IPS-18c (cell line): ENCODE measurements around the gene TOX2.

ENCODE experiments used
- H3K4me3 ChIP-seq: 2 replicates; pipeline ENCODE4 v1.7.0; 2013; ENCODE audit warnings: low read depth, mild to moderate bottlenecking, low read length, moderate library complexity; ENCODE audit not compliant: insufficient read depth
- H3K9me3 ChIP-seq: one replicate; pipeline ENCODE4 v1.6.1; 2013; ENCODE audit warnings: mild to moderate bottlenecking, low read length, moderate library complexity; ENCODE audit not compliant: control insufficient read depth, insufficient read depth

Gene TOX2

DNA sequence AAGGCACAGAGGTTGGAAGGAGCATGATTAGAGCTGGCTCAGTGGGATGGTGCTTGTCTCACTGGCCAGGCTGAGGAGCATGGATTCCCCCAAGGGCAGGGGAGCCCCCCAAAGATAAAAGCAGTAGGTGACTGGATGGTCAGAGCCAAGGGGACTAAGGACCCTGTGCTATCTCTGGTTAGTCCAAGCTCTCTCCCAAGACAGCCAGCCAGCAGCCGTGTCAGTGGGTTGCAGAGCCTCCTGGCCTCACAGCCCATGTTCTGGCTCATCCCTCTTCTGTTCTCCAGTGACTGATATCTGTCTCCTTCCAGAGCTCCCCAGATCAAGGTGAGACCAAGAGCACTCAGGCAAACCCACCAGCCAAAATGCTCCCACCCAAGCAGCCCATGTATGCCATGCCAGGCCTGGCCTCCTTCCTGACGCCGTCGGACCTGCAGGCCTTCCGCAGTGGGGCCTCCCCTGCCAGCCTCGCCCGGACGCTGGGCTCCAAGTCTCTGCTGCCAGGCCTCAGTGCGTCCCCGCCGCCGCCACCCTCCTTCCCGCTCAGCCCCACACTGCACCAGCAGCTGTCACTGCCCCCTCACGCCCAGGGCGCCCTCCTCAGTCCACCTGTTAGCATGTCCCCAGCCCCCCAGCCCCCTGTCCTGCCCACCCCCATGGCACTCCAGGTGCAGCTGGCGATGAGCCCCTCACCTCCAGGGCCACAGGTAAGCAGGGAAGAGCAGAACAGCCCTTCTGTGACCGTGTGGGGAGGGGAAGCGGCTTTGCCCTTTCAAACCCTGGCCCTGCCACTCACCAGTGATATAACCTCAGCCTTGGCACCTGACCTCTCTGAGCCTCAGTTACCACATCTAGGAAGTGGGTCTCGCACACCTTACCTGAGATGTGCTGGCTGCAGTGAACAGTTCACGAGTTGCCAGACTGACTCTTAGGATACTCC, 151.0 kb downstream of the TOX2 start:
- H3K9me3 ChIP-seq: no peaks in the 10 kb centered on the region
- no peak overlapping the region for H3K4me3 ChIP-seq

DNA sequence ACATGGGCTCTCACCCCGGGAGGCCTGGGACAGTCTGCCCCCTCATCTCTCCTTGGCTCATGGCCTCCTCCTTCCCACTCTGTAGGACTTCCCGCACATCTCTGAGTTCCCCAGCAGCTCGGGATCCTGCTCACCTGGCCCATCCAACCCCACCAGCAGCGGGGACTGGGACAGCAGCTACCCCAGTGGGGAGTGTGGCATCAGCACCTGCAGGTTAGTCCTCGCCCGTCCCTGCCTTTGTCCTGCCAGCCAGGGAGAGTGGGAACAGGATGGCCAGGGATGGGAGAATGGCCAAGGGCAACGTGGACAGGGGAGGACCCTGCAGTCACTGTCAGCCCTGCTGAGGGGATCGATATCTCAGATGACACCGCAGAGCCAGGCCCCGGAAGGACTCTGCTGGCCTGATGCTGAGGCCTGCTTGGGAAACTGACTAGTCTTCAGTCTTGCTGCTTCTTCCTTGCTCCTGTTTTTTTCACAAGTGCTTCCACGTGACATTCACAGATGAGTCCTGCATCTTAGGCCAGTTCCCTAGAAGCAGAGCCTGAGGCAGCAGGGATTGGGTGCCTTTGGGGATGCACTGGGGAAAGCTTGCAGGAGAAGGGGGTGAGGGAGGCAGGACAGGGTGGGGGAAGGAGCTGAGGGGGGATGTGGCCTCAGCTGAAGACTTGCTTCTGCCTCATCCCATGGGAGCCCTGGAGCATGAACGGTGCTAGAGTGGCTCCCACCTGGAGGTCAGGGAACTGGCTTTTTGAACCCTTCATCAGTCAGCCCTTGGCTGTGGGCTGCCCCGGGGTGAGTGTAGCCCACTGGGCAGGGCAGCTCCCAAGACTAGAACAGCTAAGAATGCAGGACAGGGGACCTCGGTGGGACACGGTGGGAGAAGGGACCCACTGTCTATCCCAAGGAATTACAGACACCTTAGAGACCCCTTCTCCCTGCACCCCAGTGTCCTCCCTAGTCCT, 152.3 kb downstream of the TOX2 start:
- Histone ChIP-seq H3K9me3 (no peaks in the 10 kb centered on the region), H3K4me3 (no peak overlapping the region)

DNA sequence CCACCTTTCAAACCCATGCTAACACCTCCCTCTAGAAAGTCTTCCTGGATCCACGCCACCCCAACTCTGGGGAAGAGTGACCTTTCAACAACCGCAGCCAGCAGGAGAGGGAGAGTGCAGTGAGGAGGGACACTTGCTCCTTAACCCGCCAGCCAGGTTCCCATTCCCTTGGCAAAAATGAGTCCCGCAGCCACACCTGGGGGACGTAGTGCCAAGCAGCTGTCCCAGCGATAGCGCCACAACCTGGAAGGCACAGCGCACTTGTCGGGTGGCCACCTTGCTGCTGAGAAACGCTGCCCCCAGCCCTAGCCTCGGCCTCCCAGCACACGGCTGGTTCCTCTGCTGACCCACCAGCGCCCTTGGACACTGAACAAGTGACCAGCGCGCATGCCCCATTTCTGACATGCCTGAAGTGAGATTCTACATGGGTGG, 153.0 kb downstream of the TOX2 start:
- Histone ChIP-seq H3K4me3 (no peak overlapping the region), H3K9me3 (no peaks in the 10 kb centered on the region)

DNA sequence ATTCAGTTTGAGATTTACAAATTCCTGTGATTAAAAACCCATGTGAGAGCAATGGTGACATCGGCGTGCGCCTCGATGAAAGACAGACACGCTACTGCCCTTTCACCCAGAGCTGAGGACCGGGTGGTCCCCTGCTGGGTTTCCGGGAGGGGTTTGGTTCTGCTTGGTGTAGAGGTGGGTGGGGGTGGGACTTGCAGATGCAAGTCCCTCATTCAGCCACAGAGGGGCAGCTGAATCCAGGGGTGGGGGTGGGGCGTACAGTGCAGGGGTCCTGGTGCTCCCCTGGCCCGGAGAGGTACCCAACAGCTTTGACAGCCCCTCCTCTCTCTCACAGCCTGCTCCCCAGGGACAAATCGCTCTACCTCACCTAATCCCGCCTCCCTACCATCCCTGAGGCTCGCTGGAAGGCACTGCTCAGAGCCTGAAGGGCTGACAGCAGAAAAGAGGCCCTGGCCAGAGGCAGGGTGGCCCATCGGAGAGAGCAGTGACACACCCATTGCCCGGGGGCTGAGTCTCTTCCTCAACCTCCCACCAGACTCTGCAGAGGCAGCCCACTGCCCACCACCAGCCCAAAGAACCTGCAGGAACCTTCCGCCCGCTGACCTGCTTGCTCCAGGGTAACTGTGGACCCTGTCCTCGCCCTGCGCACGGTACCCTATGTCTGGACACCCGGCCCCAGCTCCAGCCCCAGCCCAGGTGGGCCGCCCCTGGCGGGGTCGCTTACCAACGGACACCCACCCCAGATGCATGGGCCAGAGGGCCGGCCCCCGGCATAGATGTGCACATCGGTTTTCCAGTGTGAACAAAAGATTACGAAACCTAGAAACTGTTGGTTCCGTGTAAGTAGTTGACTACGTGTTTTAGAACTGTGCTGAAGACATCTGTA, 153.9 kb downstream of the TOX2 start:
- Histone ChIP-seq H3K4me3 (no peak overlapping the region), H3K9me3 (no peaks in the 10 kb centered on the region)

DNA sequence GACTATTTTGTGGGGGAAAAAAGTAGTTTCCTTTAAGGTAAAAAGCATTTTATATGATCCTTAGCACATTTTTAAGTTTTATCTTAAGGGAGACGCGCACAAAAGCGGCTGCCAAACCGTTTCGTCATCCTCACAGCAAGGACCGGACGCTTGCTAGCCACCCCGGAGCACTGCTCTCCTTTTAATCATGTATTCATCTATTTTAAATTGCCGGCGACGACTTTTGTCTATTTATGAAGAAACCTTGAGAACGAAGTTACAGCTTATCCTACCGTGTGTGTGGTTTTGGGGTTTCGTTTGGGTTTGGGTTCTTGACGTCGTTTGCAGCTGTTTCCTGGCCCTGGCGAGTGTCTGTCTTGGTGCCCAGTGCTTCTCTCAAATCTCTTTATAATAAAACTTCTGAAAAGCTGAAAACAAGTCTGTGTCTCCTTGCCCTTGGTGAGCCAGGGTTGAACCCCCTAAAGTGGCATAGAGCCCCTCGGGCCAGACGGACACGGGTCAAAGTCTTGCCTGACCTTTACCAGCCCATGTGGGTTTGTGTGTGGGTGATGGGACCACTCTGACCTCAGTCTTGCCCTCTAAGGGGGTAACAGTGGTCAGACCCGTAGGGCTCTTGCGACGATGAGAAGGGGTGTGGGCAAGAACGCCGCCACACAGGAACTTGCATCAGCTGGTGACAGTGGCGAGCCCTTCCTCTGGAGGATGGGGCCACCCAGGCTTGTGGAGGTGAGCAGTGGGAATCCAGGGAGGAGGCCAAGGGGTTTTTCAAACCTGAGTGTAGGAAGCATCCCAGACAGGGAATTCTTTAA, 154.8 kb downstream of the TOX2 start:
- no peak overlapping the region for H3K4me3 ChIP-seq
- no peaks in the 10 kb centered on the region for H3K9me3 ChIP-seq

DNA sequence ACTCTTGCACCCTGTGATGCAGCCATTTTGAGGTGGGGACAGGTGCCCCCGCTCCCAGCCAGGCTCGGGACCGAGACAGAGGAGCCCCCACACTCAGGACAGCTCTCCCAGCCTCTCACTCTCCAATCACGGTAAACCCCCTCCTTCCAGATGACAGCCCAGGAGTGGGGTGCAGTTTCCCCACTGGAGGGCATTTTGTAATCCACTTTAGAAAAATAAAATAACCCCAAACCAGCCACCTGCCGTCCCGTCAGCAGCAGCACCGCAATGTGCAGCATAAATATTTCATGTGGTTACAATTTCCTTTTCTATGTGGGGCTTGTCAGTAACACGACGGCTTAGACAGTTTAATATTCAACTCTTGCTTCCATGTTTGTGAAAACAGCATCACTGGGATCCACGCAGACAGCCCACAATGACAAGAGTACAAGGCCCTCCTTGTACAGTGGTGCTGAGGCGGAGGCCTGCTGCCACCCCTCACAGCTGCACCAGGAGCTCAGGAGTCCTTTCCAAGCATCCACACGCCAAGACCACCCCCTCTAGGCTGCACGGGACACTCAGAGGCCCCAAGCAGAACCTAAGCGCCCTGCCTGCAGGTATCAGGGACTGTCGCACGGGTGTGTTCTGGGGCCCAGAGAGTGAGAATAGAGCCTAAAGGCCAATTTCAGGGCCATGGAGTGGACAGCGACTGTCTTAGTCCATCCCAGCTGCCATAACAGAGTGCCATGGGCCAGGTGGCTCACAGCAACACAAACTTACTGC, 155.7 kb downstream of the TOX2 start:
- no peaks in the 10 kb centered on the region for H3K9me3 ChIP-seq
- no peak overlapping the region for H3K4me3 ChIP-seq

DNA sequence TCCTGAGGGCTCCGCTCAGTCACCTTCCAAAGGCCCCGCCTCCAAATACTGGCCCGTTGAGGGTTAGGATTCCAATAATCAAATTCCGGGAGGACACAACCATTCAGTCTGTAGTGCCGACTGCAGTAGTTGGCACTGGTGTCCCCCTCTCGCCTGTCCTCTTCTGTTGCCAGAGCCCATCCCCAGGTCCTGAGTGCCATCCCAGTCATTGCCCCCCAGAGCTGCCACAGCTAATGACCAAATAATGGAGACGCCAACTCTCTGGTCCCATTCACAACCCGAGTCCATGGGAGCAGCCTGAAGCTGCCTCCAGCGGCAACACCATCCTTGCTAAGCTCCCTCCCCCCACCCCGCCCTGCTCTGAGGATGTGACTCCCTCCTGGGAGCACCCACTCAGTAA, 156.4 kb downstream of the TOX2 start:
- Histone ChIP-seq H3K4me3 (no peak overlapping the region), H3K9me3 (no peaks in the 10 kb centered on the region)

DNA sequence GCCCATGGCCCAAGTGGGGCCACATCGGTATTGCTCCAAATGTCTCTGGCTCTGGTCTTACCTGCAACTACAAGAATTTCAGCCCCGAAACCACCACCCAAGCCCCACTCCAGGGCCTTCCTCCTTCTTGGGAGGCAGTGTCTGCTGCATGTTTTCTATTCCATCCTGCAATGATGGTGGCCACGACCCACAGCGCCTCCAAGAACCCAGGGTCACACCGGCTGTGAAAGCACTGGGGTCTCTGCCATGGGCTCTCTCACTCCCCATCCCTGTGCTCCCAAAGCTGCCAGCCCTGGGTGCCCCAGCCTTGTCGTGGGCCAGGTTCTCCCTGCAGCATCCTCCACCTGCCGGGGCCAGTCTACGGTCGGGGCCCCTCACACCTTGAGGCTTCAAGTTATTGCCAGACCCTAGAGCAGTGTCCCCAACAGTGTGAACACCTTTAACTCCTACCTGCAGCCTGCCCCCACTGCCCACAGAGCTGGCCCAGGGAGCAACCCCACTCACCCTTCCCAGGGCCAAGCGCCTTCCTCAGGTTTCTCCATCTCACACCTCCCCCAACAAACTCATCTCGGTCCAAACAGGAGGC, 157.0 kb downstream of the TOX2 start:
- Histone ChIP-seq H3K4me3 (no peak overlapping the region), H3K9me3 (no peaks in the 10 kb centered on the region)

DNA sequence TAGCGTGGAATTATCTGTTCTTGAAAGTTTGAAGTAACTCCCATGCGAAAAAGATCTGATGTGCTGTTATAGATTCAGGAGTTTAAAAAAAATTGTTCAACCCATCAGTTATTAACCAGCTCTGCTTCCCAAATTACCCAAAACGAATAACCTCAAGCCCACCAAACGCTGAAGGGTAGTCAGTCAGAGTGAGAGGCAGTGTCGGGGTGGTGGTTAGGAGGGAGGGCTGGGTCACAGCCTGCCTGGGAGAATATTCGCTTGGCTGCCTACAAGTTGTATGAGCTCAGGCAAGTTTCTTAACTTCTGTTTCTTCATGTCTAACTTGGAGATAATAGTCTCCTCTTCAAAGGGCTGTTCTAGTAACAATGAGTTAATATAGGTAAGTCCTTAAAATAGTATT, 157.7 kb downstream of the TOX2 start:
- Histone ChIP-seq H3K9me3 (no peaks in the 10 kb centered on the region), H3K4me3 (no peak overlapping the region)

DNA sequence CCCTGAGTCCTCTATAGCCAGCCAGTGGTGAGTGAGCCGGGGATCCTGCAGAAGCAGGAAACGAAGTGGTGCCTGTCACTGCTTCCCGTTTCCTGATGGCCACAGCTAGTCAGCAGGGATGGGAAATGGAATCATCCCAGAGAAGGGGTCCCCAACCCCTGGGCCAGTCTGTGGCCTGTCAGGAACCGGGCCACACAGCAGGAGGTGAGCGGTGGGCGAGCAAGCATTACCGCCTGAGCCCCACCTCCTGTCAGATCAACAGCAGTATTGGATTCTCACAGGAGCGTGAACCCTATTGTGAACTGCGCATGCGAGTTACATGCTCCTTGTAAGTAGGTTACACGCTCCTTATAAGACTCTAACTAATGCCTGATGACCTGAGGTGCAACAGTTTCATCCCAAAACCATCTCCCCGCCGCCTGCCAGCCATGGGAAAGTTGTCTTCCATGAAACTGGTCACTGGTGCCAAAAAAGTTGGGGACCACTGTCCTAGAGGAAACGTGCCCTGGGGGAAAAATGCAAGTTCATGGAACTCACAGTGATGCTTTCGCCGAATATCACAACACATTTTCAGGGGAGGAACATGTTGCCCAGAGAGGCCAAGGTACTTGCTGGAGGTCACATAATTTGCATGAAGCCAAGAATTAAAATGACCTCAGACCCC, 158.5 kb downstream of the TOX2 start:
- H3K9me3 ChIP-seq: no peaks in the 10 kb centered on the region
- no peak overlapping the region for H3K4me3 ChIP-seq

DNA sequence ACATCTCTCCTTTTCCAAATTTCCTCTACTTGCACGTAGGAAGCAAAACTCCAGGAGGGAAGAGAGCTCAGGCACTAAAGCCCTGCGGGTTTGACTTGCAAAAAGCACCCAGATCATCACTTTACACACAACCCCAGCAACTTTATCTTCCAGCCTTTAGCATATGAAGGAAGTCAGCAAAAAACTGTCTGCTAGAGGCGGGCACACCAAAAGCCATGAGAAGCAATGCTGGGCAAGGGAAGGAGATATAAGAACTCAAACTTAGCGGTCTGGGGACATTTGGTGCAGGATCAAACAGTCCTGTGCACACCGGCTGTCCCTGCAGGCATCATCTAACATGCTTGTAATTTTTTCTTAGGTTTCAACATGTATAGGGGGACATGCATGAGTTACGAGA, 159.0 kb downstream of the TOX2 start:
- no peaks in the 10 kb centered on the region for H3K9me3 ChIP-seq
- H3K4me3 ChIP-seq: no peak overlapping the region

DNA sequence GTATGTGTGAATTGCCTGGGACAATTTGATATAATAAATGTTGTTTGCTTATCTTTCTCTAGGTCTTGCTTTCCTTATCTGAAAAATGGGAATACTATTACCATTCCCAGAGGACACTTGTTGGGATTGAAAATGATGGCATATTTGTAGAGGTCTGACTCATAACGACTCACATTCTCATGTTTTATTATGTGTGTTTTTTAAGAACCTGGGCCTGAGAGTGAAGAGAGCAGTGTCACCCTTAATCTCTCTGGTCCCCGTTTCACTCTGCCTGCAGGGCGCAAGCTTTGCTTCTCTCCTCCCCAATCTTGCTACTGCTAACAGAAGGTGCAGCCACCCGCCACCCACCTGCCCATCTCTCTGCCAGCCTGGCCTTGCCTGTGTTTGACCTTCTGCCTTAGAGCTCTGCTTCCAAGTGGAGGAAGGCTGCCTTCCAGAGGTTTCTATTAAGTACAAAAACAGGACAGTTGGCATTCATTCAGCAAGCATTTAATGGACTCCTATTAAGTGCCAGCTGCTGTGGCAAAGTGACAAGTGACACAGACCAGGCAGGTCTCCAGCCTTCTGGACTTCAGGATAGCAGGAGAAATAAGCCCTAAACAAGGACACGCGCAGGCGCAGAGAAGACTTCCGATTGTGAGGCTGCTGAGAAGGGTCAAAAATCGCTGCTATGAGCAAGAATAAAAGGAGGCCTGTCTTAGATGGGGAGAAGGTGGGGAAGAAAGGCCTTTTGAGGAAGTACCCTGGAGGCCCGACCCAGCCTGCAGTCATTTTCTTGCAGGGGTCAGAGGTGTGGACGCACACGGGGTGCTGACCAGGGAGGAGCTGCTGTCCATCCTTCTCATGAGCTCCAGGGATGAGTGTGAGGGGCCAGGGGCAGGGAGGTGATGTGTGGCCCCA, 159.8 kb downstream of the TOX2 start:
- no peak overlapping the region for H3K4me3 ChIP-seq
- no peaks in the 10 kb centered on the region for H3K9me3 ChIP-seq

DNA sequence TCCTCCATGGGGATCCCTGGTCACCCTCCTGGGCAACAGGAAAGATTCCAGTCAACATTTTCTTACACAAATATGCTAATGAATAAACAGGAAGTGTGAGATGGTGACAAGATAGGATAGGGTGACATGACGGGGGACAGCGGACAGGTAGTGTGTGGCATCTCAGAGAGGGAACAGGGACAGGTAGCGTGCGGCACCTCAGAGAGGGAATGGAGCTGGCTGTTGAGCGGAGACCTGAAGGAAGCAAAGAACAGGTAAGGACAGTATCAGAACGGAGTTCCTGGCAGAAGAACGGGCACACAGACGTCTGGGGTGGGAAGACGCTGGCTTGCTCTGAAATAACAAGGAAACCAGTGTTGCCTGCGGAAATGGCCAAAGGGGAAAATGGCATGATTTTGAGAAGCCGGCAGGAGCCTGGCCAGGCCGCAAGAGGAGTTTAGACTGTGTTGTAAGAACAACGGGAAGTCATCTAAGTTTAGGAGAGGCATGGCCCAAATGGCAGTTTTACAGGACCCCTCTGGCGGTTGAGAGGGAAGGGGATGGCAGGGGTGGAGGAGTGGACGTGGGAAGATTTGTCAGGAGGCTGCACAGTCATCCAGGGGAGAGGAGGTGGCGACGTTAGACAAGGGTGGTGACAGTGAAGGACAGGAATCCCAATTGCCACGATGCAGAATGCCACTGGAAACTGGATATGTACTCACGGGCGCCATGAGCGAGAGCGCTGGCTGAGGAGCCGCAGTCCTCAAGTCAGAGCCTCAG, 160.7 kb downstream of the TOX2 start:
- H3K9me3 ChIP-seq: no peaks in the 10 kb centered on the region
- no peak overlapping the region for H3K4me3 ChIP-seq

DNA sequence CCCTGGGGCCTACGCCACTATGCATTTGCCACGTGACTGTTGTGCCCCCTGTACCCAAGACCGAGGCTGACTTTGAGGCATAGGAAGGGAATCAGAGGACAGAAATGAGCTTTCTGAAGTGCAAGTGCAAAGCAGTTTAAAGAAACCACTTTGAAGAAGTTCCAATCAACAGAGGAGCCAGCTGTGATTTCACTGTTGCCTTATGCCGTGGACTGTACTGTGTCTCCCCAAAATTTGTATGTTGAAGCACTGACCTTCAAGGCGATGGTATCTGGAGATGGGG, 161.2 kb downstream of the TOX2 start:
- no peak overlapping the region for H3K4me3 ChIP-seq

More for the DNA sequence above, 161.2 kb downstream of the TOX2 start:
- no peaks in the 10 kb centered on the region for H3K9me3 ChIP-seq
